Endothelial cell of umbilical vein (primary cell): Measurements from ENCODE around the gene ROPN1L. TPM values are rescaled to one million over a fixed set of nuclear protein-coding genes. Genes with fewer than 3 reads are reported as not detected.

ENCODE experiments used
- BruUV-seq: library from RNA; stranded (reverse); fragments of 400-500 nt; replicated peaks from 2 replicates; lab custom pipeline; 2021; lab: Mats Ljungman, UMichigan
- CTCF ChIA-PET: fragments of 300-600, 350-600 bp; sonication (Branson Sonifier 250); formaldehyde crosslinking; loops from one replicate; lab custom pipeline; 2021; ENCODE audit warnings: antibody characterized with exemption, inconsistent platforms; lab: Charles Lee
- POLR2A ChIA-PET: fragments of 300-600, 350-600 bp; sonication (Branson Sonifier 250); formaldehyde crosslinking; loops from one replicate; lab custom pipeline; 2021; ENCODE audit warnings: antibody characterized with exemption, inconsistent platforms; lab: Charles Lee
- DNase-seq: peaks from one replicate; pipeline ENCODE4 v3.0.0-alpha.2; 2011; ENCODE audit warnings: low read depth, low spot score
- FAIRE-seq: peaks from 2 replicates; lab custom pipeline; 2011; peaks lifted over from hg19 to GRCh38; lab: Jason Lieb, UNC
- H2AFZ ChIP-seq: 2 replicates; pipeline ENCODE4 v1.6.0; 2012; ENCODE audit warnings: low read depth, low read length, control low read depth, inconsistent platforms
- H3K27ac ChIP-seq: 2 replicates; pipeline ENCODE4 v1.5.1; 2011; ENCODE audit warnings: low read depth, mild to moderate bottlenecking, control low read depth, low read length, moderate library complexity; ENCODE audit not compliant: insufficient read depth
- H3K27me3 ChIP-seq, 2 experiments: 2 replicates each; pipeline versions ENCODE4 v1.6.0 to v1.6.1; 2011; ENCODE audit warnings: low read length in 2 of 2, mixed read lengths in 1 of 2; ENCODE audit not compliant: control insufficient read depth in 2 of 2, insufficient read depth in 2 of 2
- H3K36me3 ChIP-seq, 2 experiments: 2 replicates in 1 of 2; 3 replicates in 1 of 2; pipeline ENCODE4 v1.5.1; 2011; ENCODE audit warnings: low read length in 2 of 2, mild to moderate bottlenecking in 1 of 2, moderate library complexity in 1 of 2; ENCODE audit not compliant: control insufficient read depth in 2 of 2, insufficient read depth in 2 of 2; ENCODE audit errors: extremely low read depth in 1 of 2
- H3K4me1 ChIP-seq: 3 replicates; pipeline ENCODE4 v1.5.1; 2011; ENCODE audit warnings: mild to moderate bottlenecking, low read length; ENCODE audit not compliant: control insufficient read depth, insufficient read depth; ENCODE audit errors: extremely low read depth
- H3K4me2 ChIP-seq: 2 replicates; pipeline ENCODE4 v1.6.1; 2011; ENCODE audit warnings: low read length, control low read depth, mixed read lengths; ENCODE audit not compliant: insufficient read depth
- H3K4me3 ChIP-seq, 3 experiments: fragments of 200-600 bp in 1 of 3; sonication (generic), shearing (Covaris generic) in 1 of 3; replicated peaks in 1 of 3; 2 replicates each; pipeline ENCODE4 v1.5.1; 2011 to 2016; ENCODE audit warnings: control low read depth in 3 of 3, low read length in 3 of 3, mild to moderate bottlenecking in 2 of 3, inconsistent platforms in 1 of 3, low read depth in 1 of 3, moderate library complexity in 1 of 3; ENCODE audit not compliant: insufficient read depth in 1 of 3
- H3K79me2 ChIP-seq: 2 replicates; pipeline ENCODE4 v1.6.0; 2012; ENCODE audit warnings: low read length, inconsistent platforms; ENCODE audit not compliant: control insufficient read depth, insufficient read depth
- H3K9ac ChIP-seq: replicated peaks from 2 replicates; pipeline ENCODE3; 2011; ENCODE audit warnings: low read length, control low read depth; ENCODE audit not compliant: insufficient read depth; ENCODE audit errors: extremely low read depth
- H3K9me1 ChIP-seq: replicated peaks from 3 replicates; pipeline ENCODE4 v1.6.0; 2011; ENCODE audit warnings: mild to moderate bottlenecking, low read length; ENCODE audit not compliant: control insufficient read depth, insufficient read depth; ENCODE audit errors: extremely low read depth
- H3K9me3 ChIP-seq: replicated peaks from 2 replicates; pipeline ENCODE4 v1.5.1; 2012; ENCODE audit warnings: low read length, inconsistent platforms; ENCODE audit not compliant: control insufficient read depth, insufficient read depth
- H4K20me1 ChIP-seq: replicated peaks from 2 replicates; pipeline ENCODE3; 2011; ENCODE audit warnings: mild to moderate bottlenecking, low read length; ENCODE audit not compliant: control insufficient read depth, insufficient read depth; ENCODE audit errors: extremely low read depth
- CTCF ChIP-seq, 2 donors: IDR thresholded peaks; 1 replicate in 1 of 2; 2 replicates in 1 of 2; pipeline ENCODE4 v1.5.1; 2011; ENCODE audit warnings: low read length in 2 of 2, mild to moderate bottlenecking in 2 of 2, moderate library complexity in 2 of 2, control low read depth in 1 of 2, inconsistent platforms in 1 of 2, low read depth in 1 of 2; ENCODE audit not compliant: insufficient read depth in 1 of 2; ENCODE audit errors: extremely low read depth in 1 of 2
- EZH2 ChIP-seq: IDR thresholded peaks from 2 replicates; pipeline ENCODE4 v1.6.1; 2012; ENCODE audit warnings: borderline replicate concordance, low read depth, mild to moderate bottlenecking, moderate library complexity, low read length, inconsistent platforms; ENCODE audit not compliant: severe bottlenecking
- FOS ChIP-seq: IDR thresholded peaks from 2 replicates; pipeline ENCODE4 v1.6.1; 2011; ENCODE audit warnings: mild to moderate bottlenecking, low read length, moderate library complexity, borderline replicate concordance; ENCODE audit not compliant: insufficient read depth
- GATA2 ChIP-seq: IDR thresholded peaks from 2 replicates; pipeline ENCODE4 v1.7.0; 2011; ENCODE audit warnings: low read depth, mild to moderate bottlenecking, moderate library complexity, mixed read lengths, low read length; ENCODE audit not compliant: insufficient read length, insufficient read depth
- JUN ChIP-seq: IDR thresholded peaks from 2 replicates; pipeline ENCODE4 v1.6.1; 2011; ENCODE audit warnings: borderline replicate concordance, low read depth; ENCODE audit not compliant: insufficient read length, insufficient read depth
- MAX ChIP-seq: IDR thresholded peaks from 2 replicates; pipeline ENCODE4 v1.6.1; 2011; ENCODE audit not compliant: insufficient read depth, insufficient read length
- MYC ChIP-seq: IDR thresholded peaks from one replicate; pipeline ENCODE4 v1.6.1; 2011; ENCODE audit warnings: mild to moderate bottlenecking, low read depth, low read length
- POLR2A ChIP-seq: IDR thresholded peaks from 2 replicates; pipeline ENCODE4 v1.6.1; 2012; ENCODE audit warnings: low read depth, mild to moderate bottlenecking, control low read depth, low read length
- POLR2AphosphoS5 ChIP-seq: IDR thresholded peaks from 2 replicates; pipeline ENCODE4 v1.6.1; 2012; ENCODE audit warnings: low read depth, mild to moderate bottlenecking, control low read depth, low read length, moderate library complexity; ENCODE audit not compliant: insufficient read depth
- dilution Hi-C: fragments of 300-500 bp; cut with MboI; formaldehyde crosslinking; loops from one replicate; pipeline ENCODE4 v1.15.0; 2019; ENCODE audit warnings: low sequenced_read_pairs; ENCODE audit not compliant: extremely low pct_ligation_motif_present
- intact Hi-C: fragments of 100-400 bp; cut with micrococcal nuclease; formaldehyde crosslinking; loops from one replicate; pipeline ENCODE4 v1.10.0; 2022
- polyA plus RNA-seq, 4 experiments: library from polyadenylated mRNA; depleted of rRNA in 3 of 4; stranded (reverse) in 3 of 4; unstranded in 1 of 4; fragments of >200 nt; gene quantifications; 2 replicates each; pipeline versions ENCODE4 v1.2.1 to v1.2.3, GENCODE V29; 2011 to 2012; ENCODE audit warnings: missing spikeins in 1 of 4
- total RNA-seq: library from RNA; stranded (reverse); gene quantifications from 2 replicates; pipeline ENCODE4 v1.2.3, GENCODE V29; 2021

ROPN1L gene
- total and polyA plus RNA-seq, 2 donors (not counting 3 experiments of a cell fraction or from before 2014, with no cell fraction given): 0.30 to 0.60 TPM

GRCh38 chr5:10465726-10466125, 24.0 kb downstream of the ROPN1L start:
- CTCF ChIA-PET: no interaction called here
- intact Hi-C loops: loop anchor here (2.0 kb wide), 1 partner anchor 47 kb away; no protein-coding TSS in a partner anchor

More at GRCh38 chr5:10465726-10466125, 24.0 kb downstream of the ROPN1L start:
- H3K79me2 ChIP-seq: no peaks in the 10 kb centered on the region
- H3K4me1 ChIP-seq: peaks cover 17% of the 10 kb centered on the region
- H4K20me1 ChIP-seq: no peaks in the 10 kb centered on the region
- no peak overlapping the region for H3K27ac ChIP-seq
- no peaks in the 10 kb centered on the region for H3K36me3 ChIP-seq
- no peaks in the 10 kb centered on the region for H3K9me3 ChIP-seq
- no peaks in the 10 kb centered on the region for H3K9me1 ChIP-seq
- no peaks in the 10 kb centered on the region for H3K27me3 ChIP-seq
- POLR2A ChIA-PET: no interaction called here
- H3K4me2 ChIP-seq: no peak overlapping the region
- no peak for TF ChIP-seq POLR2AphosphoS5
- no peak for TF ChIP-seq FOS
- TF ChIP-seq GATA2: no peak
- no peak for TF ChIP-seq JUN
- TF ChIP-seq MAX: no peak
- no peak for TF ChIP-seq MYC
- no peak for TF ChIP-seq CTCF (IDR thresholded peaks at IDR 0.05; ENCODE audit: extremely low read depth in 1 of 2, insufficient read depth in 1 of 2, low read depth in 1 of 2, low read length in 2 of 2)
- TF ChIP-seq POLR2A: no peak
- no peak for TF ChIP-seq EZH2
- BruUV-seq: no TSS peak
- DNase-seq (no peak), FAIRE-seq (no peak)
- H2AFZ ChIP-seq: no peak overlapping the region
- dilution Hi-C loops: no loop called here
- H3K9ac ChIP-seq: no peak overlapping the region
- no peak overlapping the region for H3K4me3 ChIP-seq
